ENCODE data around the gene SPSB3. TPM values are rescaled to one million over a fixed set of nuclear protein-coding genes. Genes with fewer than 3 reads are reported as not detected.

Gene SPSB3
- total and polyA plus RNA-seq, 4 donors, result 27.7 to 60.5 (median 37.8) TPM

DNA sequence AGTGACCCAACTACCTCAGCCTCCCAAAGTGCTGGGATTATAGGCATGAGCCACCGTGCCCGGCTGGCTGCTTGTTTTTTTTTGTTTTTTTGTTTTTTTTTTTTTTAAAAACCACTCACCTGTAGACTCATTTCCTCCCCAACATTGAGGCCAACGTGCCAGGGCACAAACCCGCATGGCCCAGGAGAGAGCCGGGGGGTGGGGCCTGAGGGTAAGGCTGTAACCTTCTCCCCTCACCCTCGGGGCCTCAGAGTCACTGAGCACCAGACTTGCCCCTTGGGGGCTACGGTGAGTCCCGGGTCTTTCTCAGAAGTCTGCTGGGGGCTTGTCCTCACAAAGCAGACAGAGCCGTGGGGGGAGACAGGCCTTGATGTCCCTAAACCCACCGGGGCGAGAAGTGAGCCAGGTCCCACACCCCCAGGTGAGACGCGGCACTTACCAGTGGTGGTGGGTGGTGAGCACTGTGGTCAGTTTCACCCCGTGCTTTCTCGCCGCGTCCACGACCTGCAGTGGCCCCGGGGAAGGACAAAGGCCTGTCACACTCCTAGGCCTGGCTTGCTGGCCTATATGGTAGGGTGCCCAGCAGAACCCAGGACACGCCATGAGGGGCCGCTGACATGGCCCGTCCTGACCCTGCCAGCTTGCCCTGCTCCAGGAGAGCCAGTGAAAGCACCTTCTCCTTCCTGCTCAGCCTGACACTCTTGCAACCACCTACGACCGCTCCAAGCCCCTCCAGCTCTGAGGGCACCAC, 39.7 kb upstream of the SPSB3 start:
- H3K4me3 ChIP-seq (ENCODE audit: low read depth in 1 of 3, low read length in 3 of 3), result no peak overlapping the region
- no peaks in the 10 kb centered on the region for H3K27me3 ChIP-seq (ENCODE audit: control insufficient read depth in 4 of 4, insufficient read depth in 4 of 4, low read length in 3 of 4)
- H3K9ac ChIP-seq (ENCODE audit: low read depth in 1 of 2, low read length in 2 of 2), result no peak overlapping the region
- 78% methylated on average over 24 of the region's 24 CpGs for WGBS
- H3K9me3 ChIP-seq (ENCODE audit: control insufficient read depth in 4 of 4, low read length in 3 of 4), result no peaks in the 10 kb centered on the region
- H3K27ac ChIP-seq (ENCODE audit: low read depth in 1 of 2, low read length in 2 of 2), result peak overlapping the region; percentile 1 to 35
- peak; percentile 34 for DNase-seq (ENCODE audit: low spot score)
- H3K4me1 ChIP-seq (ENCODE audit: control insufficient read depth in 4 of 4, insufficient read depth in 4 of 4, low read length in 3 of 4), result peaks cover 11 to 85% (median 77%) of the 10 kb centered on the region in 4 donors
- H3K36me3 ChIP-seq (ENCODE audit: control insufficient read depth in 4 of 4, insufficient read depth in 3 of 4, low read depth in 1 of 4, low read length in 3 of 4), result peaks cover 10 to 21% (median 20%) of the 10 kb centered on the region in 4 donors
- TF ChIP-seq HNF4A (conservative IDR thresholded peaks at IDR 0.05) (no peak), TAF1 (conservative IDR thresholded peaks at IDR 0.05) (no peak), GABPA (IDR thresholded peaks at IDR 0.05 in 1 of 2, conservative IDR thresholded peaks at IDR 0.05 in 1 of 2) (no peak), FOXA2 (IDR thresholded peaks at IDR 0.05) (no peak), EGR1 (IDR thresholded peaks at IDR 0.05; ENCODE audit: low read depth in 2 of 2) (no peak), NR2F2 (IDR thresholded peaks at IDR 0.05) (no peak), JUND (IDR thresholded peaks at IDR 0.05) (no peak), RXRA (IDR thresholded peaks at IDR 0.05) (no peak), YY1 (IDR thresholded peaks at IDR 0.05) (no peak)
- TF ChIP-seq, protein P1, sequence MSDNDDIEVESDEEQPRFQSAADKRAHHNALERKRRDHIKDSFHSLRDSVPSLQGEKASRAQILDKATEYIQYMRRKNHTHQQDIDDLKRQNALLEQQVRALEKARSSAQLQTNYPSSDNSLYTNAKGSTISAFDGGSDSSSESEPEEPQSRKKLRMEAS (IDR thresholded peaks at IDR 0.05), result no peak
- TF ChIP-seq, protein P2, sequence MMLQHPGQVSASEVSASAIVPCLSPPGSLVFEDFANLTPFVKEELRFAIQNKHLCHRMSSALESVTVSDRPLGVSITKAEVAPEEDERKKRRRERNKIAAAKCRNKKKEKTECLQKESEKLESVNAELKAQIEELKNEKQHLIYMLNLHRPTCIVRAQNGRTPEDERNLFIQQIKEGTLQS (IDR thresholded peaks at IDR 0.05), result no peak
- TF ChIP-seq, protein P3, sequence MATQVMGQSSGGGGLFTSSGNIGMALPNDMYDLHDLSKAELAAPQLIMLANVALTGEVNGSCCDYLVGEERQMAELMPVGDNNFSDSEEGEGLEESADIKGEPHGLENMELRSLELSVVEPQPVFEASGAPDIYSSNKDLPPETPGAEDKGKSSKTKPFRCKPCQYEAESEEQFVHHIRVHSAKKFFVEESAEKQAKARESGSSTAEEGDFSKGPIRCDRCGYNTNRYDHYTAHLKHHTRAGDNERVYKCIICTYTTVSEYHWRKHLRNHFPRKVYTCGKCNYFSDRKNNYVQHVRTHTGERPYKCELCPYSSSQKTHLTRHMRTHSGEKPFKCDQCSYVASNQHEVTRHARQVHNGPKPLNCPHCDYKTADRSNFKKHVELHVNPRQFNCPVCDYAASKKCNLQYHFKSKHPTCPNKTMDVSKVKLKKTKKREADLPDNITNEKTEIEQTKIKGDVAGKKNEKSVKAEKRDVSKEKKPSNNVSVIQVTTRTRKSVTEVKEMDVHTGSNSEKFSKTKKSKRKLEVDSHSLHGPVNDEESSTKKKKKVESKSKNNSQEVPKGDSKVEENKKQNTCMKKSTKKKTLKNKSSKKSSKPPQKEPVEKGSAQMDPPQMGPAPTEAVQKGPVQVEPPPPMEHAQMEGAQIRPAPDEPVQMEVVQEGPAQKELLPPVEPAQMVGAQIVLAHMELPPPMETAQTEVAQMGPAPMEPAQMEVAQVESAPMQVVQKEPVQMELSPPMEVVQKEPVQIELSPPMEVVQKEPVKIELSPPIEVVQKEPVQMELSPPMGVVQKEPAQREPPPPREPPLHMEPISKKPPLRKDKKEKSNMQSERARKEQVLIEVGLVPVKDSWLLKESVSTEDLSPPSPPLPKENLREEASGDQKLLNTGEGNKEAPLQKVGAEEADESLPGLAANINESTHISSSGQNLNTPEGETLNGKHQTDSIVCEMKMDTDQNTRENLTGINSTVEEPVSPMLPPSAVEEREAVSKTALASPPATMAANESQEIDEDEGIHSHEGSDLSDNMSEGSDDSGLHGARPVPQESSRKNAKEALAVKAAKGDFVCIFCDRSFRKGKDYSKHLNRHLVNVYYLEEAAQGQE (IDR thresholded peaks at IDR 0.05), result no peak

DNA sequence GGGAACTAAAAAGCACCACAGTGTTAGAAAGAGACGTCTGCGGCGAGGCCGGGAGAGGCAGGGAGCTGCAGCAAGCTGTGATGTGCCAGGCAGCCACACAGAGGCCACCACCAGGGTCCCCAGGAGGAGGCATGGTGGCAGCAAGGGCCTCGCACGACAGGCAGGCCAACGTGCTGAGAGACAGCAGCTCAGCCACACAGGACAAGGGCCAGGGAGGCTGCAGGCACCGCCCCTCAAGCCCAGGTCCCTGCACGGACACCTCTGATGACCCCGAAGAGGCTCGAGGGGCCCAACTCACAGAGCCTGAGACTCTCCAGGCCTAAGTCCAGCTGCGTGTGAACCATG, 38.5 kb upstream of the SPSB3 start:
- TF ChIP-seq SP1 (IDR thresholded peaks at IDR 0.05) (no peak), TAF1 (conservative IDR thresholded peaks at IDR 0.05) (no peak), EGR1 (IDR thresholded peaks at IDR 0.05; ENCODE audit: low read depth in 2 of 2) (no peak), RAD21 (IDR thresholded peaks at IDR 0.05) (no peak), HNF4G (IDR thresholded peaks at IDR 0.05) (no peak), GABPA (IDR thresholded peaks at IDR 0.05 in 1 of 2, conservative IDR thresholded peaks at IDR 0.05 in 1 of 2) (no peak), YY1 (IDR thresholded peaks at IDR 0.05) (no peak), HNF4A (conservative IDR thresholded peaks at IDR 0.05) (no peak), FOXA2 (IDR thresholded peaks at IDR 0.05) (no peak), JUND (IDR thresholded peaks at IDR 0.05) (no peak), NR2F2 (IDR thresholded peaks at IDR 0.05) (no peak)
- TF ChIP-seq, protein P3 (IDR thresholded peaks at IDR 0.05), result no peak
- TF ChIP-seq, protein P1 (IDR thresholded peaks at IDR 0.05), result no peak
- TF ChIP-seq, protein P4, sequence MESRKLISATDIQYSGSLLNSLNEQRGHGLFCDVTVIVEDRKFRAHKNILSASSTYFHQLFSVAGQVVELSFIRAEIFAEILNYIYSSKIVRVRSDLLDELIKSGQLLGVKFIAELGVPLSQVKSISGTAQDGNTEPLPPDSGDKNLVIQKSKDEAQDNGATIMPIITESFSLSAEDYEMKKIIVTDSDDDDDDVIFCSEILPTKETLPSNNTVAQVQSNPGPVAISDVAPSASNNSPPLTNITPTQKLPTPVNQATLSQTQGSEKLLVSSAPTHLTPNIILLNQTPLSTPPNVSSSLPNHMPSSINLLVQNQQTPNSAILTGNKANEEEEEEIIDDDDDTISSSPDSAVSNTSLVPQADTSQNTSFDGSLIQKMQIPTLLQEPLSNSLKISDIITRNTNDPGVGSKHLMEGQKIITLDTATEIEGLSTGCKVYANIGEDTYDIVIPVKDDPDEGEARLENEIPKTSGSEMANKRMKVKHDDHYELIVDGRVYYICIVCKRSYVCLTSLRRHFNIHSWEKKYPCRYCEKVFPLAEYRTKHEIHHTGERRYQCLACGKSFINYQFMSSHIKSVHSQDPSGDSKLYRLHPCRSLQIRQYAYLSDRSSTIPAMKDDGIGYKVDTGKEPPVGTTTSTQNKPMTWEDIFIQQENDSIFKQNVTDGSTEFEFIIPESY (IDR thresholded peaks at IDR 0.05), result no peak
- TF ChIP-seq, protein P2 (IDR thresholded peaks at IDR 0.05), result no peak
- H3K9me3 ChIP-seq (ENCODE audit: control insufficient read depth in 4 of 4, low read length in 3 of 4), result no peaks in the 10 kb centered on the region
- no peaks in the 10 kb centered on the region for H3K27me3 ChIP-seq (ENCODE audit: control insufficient read depth in 4 of 4, insufficient read depth in 4 of 4, low read length in 3 of 4)
- no peak overlapping the region for H3K9ac ChIP-seq (ENCODE audit: low read depth in 1 of 2, low read length in 2 of 2)
- H3K36me3 ChIP-seq (ENCODE audit: control insufficient read depth in 4 of 4, insufficient read depth in 3 of 4, low read depth in 1 of 4, low read length in 3 of 4), result peaks cover 10 to 29% (median 20%) of the 10 kb centered on the region in 4 donors
- peak overlapping the region; percentile 39 to 47 for H3K27ac ChIP-seq (ENCODE audit: low read depth in 1 of 2, low read length in 2 of 2)
- H3K4me3 ChIP-seq (ENCODE audit: low read depth in 1 of 3, low read length in 3 of 3), result no peak overlapping the region
- peaks cover 11 to 93% (median 84%) of the 10 kb centered on the region in 4 donors for H3K4me1 ChIP-seq (ENCODE audit: control insufficient read depth in 4 of 4, insufficient read depth in 4 of 4, low read length in 3 of 4)
- 87% methylated on average over 12 of the region's 12 CpGs for WGBS
- DNase-seq (ENCODE audit: low spot score), result no peak

Measured in liver (tissue), 9 donors.